Stimulated activated CD8-positive, alpha-beta memory T cell treated with anti-CD3 and anti-CD28 coated beads, Interleukin-4, amount 100 ng/mL, for 48 hours (primary cell): ENCODE data around the gene KRTAP10-4.

Experiments used
- DNase-seq: peaks from one replicate; pipeline ENCODE4 v3.0.0-alpha.2; 2020

Gene KRTAP10-4, protein sequence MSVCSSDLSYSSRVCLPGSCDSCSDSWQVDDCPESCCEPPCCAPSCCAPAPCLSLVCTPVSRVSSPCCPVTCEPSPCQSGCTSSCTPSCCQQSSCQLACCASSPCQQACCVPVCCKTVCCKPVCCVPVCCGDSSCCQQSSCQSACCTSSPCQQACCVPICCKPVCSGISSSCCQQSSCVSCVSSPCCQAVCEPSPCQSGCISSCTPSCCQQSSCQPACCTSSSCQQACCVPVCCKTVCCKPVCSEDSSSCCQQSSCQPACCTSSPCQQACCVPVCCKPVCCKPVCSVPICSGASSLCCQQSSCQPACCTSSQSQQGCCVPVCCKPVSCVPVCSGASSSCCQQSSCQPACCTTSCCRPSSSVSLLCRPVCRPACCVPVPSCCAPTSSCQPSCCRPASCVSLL

GRCh38 chr21:44573630-44574456 lies at the start of gene KRTAP10-4:
TSS of gene KRTAP10-4 (plus strand) at chr21:44573729. CDS start at chr21:44573759, 30 bp downstream.
- peak; percentile 20 for DNase-seq

GRCh38 chr21:44524414-44525371 lies 48.8 kb upstream of the KRTAP10-4 start:
- DNase-seq = no peak

GRCh38 chr21:44525391-44526095 lies 48.0 kb upstream of the KRTAP10-4 start:
- DNase-seq = no peak

DNA sequence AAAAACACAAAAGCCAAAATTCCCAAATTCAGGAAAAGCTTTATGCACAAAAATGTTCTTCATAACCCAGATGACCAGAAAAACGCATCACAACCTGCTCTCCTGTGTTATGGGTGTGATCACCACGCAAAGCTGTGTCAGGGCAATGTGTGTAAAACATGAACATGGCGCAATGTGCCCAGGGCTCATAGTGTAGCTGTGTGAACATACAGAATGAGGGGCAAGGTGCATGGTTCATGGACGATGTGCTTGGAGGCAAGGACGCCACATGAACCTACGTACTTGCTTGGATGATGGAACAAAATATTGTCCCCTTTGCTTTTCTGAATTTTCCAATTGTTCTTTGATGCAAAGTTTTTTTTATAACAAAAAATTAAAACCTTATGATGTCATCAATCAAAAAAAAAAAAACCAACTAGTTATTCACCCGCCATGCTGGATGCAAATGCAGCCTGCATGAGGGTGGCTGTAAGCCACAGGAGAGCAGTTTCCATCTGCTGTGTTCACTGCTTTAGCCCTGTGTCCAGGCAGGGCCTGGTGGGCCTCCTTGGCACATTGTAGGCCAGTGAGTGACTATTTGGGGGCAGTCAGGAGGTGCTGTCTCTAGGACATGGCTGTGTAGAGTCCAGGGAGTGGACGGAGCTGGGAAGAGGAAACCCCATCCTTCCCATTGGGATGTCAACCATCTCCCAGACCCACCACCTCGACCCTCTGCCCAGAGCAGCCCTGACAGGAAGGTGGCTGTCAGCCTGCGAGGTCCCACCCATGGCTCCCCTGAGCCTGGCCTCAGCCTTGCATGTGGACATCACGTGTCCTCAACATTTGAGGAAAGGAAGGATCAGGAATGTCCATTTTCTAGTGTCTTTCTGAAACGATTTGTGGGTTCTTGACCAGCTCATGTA lies 47.2 kb upstream of the KRTAP10-4 start:
- DNase-seq = no peak

DNA sequence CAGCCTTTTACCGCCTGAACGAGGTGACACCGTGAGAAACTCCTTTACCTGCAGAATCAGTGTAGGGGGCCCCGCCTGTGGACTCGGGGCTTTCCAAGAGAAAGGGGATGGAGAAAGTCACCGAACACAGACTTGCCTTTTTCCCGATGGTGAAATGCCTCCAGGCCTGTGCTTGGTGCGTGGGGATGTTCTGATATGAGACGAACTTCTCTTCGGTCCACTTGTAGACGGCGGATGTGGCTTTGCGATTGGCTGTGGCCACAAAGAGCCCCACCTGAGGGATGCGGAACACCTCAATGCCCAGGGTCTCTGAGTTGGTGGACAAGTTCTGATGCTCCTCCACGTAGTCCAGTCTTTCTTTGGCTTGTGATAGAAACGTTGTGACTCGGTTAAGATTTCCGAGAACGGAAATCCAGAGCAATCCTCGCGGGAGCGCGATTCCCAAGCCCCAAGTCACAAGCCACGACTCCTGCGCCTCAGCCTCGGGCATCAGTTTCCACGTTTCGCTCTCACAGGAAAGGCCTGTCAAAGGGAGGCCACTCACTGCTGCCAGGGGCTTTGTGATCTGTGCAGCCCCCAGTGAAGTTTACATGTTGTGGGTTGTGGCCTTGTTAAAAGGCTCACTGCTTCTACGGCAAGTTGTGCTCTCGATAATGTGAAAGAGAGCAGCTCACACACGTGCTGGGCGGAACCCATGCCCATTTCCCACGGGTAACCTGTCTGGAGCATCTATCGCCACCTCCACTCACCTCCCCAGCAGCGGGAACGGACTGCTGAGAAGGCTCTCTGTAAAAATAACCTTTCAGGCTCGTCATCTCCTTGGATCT lies 46.2 kb upstream of the KRTAP10-4 start:
- no peak for DNase-seq

- no peak for DNase-seq
Measured at GRCh38 chr21:44527983-44528633, 45.4 kb upstream of the KRTAP10-4 start.

DNA sequence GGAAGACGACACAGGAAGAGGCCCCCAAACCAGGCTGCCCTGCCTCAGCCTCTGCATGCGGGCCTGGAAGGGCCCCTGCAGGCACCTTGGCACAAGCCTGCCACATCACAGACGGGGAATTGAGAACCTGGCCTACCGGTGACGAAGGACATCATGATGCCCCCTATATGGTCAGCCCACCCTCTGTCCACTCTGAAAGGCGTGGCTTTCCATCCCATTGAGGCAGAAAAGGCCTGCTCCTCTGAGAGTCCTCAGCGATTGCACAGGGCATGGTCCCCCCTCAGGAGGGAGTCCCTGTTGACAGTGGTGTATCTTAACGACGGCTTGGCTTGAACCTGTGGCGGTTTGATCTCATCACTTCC lies 44.9 kb upstream of the KRTAP10-4 start:
- DNase-seq = no peak

GRCh38 chr21:44529011-44529421 lies 44.5 kb upstream of the KRTAP10-4 start:
- no peak for DNase-seq

GRCh38 chr21:44529503-44530125 lies 43.9 kb upstream of the KRTAP10-4 start:
- no peak for DNase-seq

DNA sequence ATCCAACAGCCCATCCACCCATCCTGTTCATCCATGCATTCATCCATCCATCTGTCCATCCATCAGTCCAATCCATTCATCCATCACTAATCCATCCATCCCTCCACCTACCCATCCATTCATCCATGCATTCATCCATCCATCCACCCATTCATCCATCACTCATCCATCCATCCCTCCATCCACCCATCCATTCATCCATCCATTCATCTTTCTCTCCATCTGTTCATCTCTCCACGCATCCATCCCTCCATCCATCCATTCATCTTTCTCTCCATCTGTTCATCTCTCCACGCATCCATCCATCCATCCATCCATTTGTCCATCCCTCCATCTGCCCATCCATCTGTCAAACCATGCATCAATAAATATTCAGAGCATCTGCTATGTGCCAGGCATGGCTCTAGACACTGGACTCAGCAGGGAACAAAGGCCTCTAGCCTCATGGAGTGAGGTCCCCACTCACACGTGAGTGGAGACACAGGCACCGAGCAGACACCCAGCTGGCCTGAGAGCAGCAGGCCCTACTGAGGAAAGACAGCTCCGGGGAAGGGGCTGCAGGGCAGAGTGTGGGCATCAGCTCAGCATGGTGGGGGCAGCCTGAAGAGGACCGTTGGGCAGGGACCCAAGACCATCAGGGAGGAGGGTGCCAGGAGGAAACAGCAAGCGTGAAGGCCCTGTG lies 43.2 kb upstream of the KRTAP10-4 start:
- DNase-seq = no peak

DNA sequence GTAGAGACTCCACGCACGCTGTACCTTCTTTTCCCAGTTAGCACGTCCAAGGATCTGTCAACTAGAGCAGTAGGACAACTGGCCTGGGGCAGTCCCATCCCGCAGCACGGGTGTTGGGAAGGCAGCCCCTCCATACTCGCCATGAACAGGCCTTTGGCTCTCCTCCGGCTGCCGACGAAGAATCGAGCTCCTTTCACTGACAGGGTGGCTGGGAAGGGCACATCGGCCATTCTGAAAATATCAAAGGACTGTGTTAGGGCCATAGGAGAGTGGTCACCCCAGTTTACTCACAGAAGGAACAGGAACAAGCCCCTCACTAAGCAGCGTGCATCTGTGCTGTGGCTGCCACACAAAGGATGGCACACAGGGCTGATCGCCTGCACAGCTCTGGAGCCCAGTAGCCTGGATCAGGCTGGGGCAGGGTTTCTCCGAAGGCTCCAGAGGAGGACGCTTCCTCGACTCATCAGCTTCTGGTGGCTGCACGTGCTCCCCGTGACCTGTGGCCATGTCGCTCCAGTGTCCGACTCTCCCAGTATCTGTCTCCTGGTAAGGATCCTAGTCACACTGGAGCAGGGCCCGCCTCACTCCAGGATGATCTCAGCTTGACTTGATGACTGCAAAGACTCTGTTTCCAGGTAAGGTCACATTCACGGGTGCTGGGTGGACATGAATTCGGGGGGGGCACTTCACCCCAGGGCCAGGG lies 42.5 kb upstream of the KRTAP10-4 start:
- no peak for DNase-seq

GRCh38 chr21:44531606-44532564 lies 41.6 kb upstream of the KRTAP10-4 start:
- no peak for DNase-seq

DNA sequence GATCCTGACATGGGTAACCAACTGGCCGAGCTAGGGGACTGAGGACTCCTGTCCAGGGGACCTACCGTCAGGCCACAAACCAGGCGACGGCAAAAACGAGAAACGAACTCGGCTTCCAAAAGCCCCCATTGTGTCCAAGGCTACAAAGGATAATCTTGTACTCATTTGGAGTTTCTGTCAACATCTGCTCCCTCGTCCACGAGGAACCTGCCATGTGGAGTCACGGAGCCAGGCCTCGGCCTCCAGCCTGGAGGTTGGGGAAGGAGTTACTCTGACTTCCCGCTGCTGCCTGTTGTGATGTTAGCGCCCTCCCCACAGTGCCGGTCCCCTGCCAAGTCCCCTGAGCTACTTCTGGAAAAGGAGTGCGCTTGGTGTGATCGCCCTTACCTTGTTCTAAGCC lies 40.8 kb upstream of the KRTAP10-4 start:
- no peak for DNase-seq

- no peak for DNase-seq
Measured at GRCh38 chr21:44533121-44533890, 40.2 kb upstream of the KRTAP10-4 start.

GRCh38 chr21:44533891-44534627 lies 39.5 kb upstream of the KRTAP10-4 start:
- DNase-seq = no peak
